Posterior vena cava (tissue), 2 donors: ENCODE measurements around the gene OSBP. TPM values are rescaled to one million over a fixed set of nuclear protein-coding genes. Genes with fewer than 3 reads are reported as not detected.
"Not testable (repeated sequence)": the region's sequence is repeated elsewhere in the genome, so short reads cannot be mapped to it uniquely, and the experiment has no call there.

Source experiments
- DNase-seq: peaks from one replicate; pipeline ENCODE4 v3.0.0-alpha.2; 2020; ENCODE audit warnings: low spot score
- intact Hi-C, 2 donors: fragments of 100-400 bp; cut with DNase I; formaldehyde crosslinking; loops; one replicate each; pipeline versions ENCODE4 v1.14.1 to v1.14.2; 2022 to 2023
- long read RNA-seq, 2 donors: library from polyadenylated mRNA; unstranded; transcript quantifications; one replicate each; pipeline ENCODE4 v2.0.0, GENCODE V29; 2020 to 2021
- total RNA-seq, 2 donors: library from RNA; stranded (reverse); fragmentation: NEBNext Ultra II Directional; extraction: Animal tissue kit (Norgen Biotek cat#: 25700); gene quantifications; one replicate each; pipeline ENCODE4 v1.2.1, GENCODE V29; 2021
- donor health status: DM: yes; HTN: yes; CAD: no.
- donor health status: DM: yes; HTN: yes; CAD: no.

Gene OSBP, protein sequence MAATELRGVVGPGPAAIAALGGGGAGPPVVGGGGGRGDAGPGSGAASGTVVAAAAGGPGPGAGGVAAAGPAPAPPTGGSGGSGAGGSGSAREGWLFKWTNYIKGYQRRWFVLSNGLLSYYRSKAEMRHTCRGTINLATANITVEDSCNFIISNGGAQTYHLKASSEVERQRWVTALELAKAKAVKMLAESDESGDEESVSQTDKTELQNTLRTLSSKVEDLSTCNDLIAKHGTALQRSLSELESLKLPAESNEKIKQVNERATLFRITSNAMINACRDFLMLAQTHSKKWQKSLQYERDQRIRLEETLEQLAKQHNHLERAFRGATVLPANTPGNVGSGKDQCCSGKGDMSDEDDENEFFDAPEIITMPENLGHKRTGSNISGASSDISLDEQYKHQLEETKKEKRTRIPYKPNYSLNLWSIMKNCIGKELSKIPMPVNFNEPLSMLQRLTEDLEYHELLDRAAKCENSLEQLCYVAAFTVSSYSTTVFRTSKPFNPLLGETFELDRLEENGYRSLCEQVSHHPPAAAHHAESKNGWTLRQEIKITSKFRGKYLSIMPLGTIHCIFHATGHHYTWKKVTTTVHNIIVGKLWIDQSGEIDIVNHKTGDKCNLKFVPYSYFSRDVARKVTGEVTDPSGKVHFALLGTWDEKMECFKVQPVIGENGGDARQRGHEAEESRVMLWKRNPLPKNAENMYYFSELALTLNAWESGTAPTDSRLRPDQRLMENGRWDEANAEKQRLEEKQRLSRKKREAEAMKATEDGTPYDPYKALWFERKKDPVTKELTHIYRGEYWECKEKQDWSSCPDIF
- total RNA-seq: 10 to 100 TPM; 29.7 to 35.7 TPM
- long read RNA-seq, donor 1, full-length matches to known transcripts: 11 of 23 reads
- long read RNA-seq, donor 1, partial matches to known transcripts: 11 of 23 reads
- long read RNA-seq, donor 1, other reads (novel, unspliced or antisense): 1 of 23 reads
- long read RNA-seq, donor 2, partial matches to known transcripts: 0 of 5 reads
- long read RNA-seq, donor 2, other reads (novel, unspliced or antisense): 5 of 5 reads

DNA sequence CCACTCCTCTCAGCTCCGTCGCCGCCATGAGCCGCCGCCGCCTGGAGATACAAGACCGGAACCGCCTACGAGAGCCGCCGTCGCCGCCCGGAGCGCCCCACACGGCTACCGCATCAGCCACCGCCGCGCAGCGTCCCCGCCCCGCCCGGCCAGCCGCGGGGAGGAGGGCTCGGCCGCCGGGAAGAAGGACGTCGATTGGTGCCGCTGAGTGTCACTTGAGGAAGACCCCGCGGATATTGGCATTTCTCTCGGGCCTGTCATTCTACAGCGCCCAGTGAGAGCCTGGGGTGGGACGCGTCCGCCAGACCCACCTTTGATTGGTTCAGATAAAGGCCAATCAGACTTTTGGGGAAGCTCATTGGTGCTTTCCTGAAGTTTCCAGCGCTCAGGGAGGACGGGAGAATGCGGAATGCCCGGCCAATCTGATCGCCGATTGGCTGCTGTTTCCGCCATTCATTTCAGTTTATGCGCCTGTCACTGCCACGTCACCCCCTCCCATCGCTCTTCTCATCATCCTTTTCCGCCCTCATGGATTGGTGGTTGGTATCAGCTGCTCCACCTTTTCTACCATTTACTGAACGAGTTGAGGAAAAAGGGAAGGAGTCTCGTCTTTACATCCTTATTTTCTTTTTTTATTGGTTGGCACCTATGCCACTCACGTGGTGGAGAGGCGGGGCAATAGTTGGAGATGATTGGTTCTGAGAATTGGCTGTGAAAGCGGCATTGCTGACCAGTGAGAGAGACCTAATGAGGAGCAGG, at the start of gene OSBP:
TSS of gene OSBP (minus strand) at position 138 of the 759 bp plus-strand sequence. CDS start at position 28, 110 bp downstream.
- peak; percentile 99 for DNase-seq
- intact Hi-C loops: loop anchor here in 1 of 2 donors (10.0 kb wide), 2 partner anchors 49 to 51 kb away; partner anchors contain the start of gene PATL1

DNA sequence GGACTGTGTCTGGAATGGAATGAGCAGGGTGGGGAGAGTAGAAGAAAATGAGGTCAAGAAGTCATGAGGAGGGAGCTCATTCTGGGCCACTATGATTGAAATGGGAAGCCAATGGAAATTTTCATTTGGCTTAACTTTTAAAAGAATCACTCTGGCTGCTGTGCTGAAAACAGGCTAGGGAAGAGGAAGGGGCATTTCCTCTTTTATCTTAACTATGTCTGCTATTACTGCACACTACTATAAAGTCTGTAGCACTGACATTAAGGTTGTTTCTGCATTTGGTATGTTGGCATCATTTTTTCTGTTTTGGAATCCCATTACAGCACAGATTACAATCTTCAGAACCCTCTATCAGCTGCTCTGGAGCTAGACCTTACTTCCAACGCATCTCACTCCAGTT, 45.0 kb upstream of the OSBP start:
- DNase-seq: no peak
- intact Hi-C loops: loop anchor here in 1 of 2 donors (10.0 kb wide), 2 partner anchors 46 to 106 kb away; partner anchors contain the start of gene OSBP

DNA sequence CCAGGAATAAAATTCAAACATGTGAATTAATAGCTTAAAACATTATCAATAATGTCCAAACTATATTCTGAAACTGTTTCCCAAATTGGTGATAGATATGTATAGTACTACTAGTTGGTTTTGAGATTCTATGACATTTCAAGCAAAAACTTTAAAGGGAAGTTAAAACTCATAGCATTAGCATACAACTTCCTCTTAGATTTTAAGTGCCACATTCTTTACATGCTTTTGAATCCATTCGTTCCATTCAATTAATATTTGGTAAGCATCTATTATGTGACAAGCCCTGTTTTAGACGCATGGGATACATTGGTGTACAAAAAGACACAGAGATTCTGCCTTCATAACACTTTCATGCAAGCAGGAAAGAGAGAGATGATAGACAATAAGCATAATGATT, 44.4 kb upstream of the OSBP start:
- intact Hi-C loops: loop anchor here in 1 of 2 donors (10.0 kb wide), 2 partner anchors 45 to 105 kb away; partner anchors contain the start of gene OSBP
- no peak for DNase-seq

DNA sequence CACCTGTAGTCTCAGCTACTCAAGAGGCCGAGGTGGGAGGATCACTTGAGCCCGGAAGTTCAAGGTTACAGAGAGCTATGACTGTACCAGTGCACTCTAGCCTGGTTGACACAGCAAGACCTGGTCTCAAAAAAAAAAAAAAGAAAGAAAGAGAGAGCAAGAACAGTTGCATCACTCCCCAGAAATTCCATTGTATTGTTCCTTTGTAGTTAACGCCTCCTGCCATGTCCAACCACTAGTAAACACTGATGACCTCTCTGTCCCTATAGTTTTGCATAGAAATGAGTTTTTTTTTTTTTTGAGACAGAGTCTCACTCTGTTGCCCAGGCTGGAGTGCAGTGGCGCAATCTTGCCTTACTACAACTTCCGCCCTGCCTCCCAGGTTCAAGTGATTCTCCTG, 42.5 kb upstream of the OSBP start:
- intact Hi-C loops: no loop called here
- DNase-seq: no peak

DNA sequence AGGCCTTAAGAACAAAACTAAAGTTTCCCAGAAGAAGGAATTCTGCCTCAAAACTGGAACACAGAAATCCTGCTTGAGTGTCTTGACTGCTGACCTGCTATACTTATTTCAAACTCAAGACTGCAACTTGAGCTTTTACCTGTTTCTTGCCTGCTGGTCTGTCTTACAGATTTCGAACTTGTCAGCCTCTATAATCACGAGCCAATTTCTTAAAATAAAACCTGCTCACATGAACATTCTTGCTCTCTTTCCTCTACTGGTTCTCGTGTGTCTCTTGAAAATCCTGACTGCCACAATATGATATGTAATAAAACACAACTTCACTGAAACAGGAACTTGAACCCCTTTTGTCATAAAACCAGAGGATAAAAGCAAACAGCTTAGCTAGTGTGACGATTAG, 39.3 kb upstream of the OSBP start:
- DNase-seq: no peak
- intact Hi-C loops: no loop called here

DNA sequence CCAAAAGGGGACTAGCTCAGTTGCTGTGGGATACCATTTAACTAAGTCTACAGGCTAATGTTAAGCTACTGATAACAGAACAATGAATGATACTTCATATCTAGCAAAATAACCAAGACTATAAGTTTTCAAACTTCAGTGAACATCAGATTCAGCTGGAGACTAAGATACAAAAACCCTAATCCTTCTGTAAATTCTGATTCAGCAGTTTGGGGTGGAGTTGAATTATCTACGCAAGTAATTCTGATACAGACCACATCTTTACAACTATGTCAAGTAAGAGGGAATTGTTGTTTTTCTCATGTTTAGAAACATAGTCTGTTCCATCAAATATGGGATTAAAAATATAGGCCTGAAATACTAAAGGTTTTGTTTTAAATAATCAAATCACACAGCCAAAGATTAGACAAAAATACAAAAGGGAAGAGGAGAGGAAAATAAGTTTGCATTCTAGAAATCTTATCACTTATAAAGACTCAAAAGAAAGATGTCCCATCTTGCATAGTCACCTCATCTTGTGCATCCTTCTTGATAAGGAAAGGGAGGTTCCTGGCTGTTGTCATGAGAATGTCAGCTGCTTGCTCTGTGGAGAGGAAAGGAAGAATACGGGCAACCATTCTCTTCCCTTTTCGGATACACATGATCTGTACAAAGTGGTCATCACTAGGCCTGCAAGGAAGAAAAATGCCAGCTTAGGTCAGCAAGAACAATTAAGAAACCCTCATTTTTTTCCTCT, 31.8 kb upstream of the OSBP start:
- no peak for DNase-seq
- intact Hi-C loops: no loop called here

DNA sequence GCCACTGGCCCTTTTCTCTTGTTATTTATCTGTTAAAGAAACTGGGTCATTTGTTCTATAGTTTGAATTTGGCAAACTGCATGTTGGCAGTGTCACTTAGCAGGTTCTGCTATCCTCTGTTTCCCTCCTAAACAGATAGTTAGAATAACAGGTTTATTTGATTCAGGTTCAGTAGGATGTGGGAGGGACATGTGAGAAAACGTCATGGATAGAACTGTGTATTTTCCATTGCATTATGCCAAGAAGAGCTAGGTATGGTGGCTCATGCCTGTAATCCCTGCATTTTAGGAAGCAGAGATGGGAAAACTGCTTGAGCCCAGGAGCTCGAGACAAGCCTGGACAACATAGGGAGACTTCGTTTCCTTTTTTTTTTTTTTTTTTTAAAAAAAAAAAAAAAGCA, 29.0 kb upstream of the OSBP start:
- intact Hi-C loops: no loop called here
- DNase-seq: no peak

DNA sequence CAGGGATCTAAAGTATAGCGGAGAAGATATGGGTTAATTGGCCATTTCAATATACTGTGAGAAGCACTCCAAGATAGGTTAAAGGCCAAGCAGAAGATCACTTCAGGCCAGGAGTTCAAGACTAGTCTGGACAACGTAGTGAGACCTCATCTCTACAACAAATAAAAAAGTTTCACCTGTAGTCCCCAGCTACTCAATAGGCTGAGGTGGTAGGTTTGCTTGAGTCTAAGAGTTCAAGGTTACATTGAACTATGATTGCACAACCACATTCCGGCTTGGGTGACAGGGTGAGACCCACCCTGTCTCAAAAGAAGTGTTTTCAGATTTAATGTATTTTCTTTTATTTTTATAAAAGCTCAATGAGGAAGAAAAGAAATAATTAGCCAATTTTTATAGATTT, 27.8 kb upstream of the OSBP start:
- intact Hi-C loops: no loop called here
- no peak for DNase-seq

DNA sequence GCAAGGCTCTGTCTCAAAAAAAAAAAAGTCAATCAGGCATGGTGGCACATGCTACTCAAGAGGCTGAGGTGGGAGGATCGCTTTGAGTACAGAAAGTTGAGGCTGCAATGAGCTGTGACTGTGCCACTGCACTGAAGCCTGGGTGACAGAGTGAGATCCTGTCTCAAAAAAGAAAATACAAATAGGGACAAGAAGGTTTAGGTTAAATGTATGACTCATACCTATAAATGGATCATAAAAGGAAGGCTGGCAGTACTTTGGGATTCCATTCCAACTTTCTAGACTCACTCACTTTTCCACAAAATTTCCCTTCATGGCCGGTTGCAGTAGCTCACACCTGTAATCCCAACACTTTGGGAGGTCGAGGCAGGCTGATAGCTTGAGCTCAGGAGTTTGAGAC, 25.6 kb upstream of the OSBP start:
- intact Hi-C loops: no loop called here
- DNase-seq: no peak

DNA sequence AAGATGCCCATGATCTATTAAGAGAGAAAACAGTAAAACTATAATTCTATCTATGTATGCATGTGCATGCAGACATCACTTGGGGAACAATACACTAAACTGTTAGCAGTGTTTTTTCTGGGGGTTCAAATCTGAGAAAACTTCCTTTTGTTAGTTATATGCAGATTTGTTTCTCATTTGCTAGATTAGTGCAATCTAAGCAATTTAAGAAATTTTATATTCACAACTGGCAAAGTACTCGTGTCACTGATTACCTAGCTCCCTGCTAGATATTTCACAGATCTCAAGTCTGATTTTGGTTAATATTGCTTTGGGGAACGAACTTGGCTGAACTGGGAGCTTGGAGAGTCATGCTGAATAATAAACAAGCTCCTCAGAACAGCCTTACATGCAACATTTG, 14.9 kb upstream of the OSBP start:
- intact Hi-C loops: no loop called here
- DNase-seq: no peak

DNA sequence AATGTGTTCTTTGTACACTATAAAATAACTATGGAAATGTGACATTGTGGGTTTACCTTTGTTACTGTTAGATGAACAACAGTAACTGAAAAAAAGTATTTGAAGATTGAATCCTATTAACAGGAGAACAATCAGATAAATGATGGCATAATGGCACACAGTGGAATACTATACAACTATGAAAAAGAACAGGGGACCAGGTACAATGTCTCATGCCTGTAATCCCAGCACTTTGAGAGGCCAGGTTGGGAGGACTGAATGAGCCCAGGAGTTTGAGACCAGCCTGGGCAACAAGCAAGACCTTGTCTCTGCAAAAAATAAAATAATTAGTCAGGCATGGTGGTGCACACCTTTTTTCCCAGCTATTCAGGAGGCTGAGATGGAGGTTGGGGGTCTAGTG, 14.4 kb upstream of the OSBP start:
- intact Hi-C loops: no loop called here

DNA sequence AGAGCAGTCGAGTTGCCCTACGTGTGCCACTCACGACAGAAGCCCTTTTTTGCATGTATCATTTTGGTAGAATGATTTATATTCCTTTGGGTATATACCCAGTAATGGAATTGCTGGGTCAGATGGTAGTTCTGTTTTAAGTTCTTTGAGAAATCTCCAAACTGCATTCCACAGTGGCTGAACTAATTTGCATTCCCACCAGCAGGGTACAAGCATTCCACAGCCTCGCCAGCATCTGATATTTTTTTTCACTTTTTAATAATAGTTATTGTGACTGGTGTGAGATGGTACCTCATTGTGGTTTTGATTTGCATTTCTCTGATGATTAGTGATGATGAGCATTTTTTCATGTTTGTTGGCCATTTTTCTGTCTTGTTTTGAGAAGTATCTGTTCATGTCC, 11.4 kb upstream of the OSBP start:
- DNase-seq, intact Hi-C loops: not testable (repeated sequence)

More for the DNA sequence above, 14.4 kb upstream of the OSBP start:
- DNase-seq: no peak

DNA sequence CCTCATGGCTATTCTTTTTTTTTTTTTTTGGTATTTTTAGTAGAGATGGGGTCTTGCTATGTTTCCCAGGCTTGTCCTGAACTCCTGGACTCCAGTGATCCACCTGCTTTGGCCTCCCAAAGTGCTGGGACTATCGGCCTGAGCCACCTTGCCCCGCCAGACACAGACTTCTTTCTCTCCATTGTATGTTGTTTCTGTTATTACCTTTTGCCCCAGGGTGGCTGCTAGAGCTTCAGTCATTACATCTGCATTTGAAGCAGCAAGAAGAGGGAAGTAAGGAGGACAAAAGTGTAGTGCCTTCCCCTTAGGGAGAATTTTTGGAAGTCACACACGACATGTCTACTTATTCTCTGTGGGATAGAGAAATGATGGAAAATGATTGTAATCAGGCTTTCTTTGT, 10.1 kb upstream of the OSBP start:
- intact Hi-C loops: no loop called here

DNA sequence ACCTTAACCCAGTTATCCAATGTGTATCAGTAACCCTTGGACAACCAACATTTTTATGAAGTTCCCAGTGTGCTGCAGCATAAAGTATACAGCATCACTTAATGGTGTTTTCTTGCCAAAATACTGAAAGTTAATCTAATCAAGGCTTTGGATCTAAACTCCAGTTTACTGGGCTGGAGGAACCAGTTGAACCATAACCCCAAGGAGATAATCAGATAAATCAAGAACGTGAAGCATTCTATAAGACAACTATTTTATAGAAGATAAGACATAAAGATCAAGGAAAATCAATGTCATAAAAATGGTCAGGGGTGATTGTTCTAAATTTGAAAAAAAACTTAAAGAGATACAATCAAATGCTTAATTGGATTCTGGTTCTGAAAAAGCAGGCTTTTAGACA, 2.3 kb upstream of the OSBP start:
- no peak for DNase-seq
- intact Hi-C loops: loop anchor here in 1 of 2 donors (10.0 kb wide), 2 partner anchors 47 to 53 kb away; partner anchors contain the start of gene PATL1

More for the DNA sequence above, 10.1 kb upstream of the OSBP start:
- no peak for DNase-seq

DNA sequence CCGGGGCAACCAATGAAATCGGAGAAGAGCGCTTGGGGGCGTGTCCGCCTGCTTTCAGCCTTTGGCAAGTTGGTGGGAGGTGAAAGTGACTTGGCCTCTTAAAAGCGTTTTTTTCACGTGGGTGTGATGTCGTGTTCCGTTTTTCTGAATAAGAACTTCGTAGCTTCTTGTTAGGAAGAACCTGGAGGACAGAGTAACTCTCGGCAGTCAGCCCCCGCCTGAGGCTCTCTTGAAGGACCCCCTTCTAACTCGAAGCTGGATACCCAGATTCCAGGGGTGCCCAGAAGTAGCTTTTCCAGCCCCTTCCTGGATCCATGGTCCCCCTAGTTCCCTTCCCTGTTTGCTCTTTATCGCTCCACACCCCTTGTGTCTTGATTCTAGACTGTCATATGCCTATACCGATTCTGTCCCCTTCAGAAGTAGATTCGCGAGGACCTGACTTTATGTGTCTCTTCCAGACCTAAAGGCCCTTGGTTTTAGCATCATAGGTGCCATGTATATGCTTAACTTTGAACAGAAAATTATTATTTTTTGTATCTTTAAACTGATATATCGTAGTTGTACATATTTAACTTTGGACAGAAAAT, 915 bp upstream of the OSBP start:
- peak; percentile 98 for DNase-seq
- intact Hi-C loops: loop anchor here in 1 of 2 donors (10.0 kb wide), 2 partner anchors 48 to 52 kb away; partner anchors contain the start of gene PATL1

DNA sequence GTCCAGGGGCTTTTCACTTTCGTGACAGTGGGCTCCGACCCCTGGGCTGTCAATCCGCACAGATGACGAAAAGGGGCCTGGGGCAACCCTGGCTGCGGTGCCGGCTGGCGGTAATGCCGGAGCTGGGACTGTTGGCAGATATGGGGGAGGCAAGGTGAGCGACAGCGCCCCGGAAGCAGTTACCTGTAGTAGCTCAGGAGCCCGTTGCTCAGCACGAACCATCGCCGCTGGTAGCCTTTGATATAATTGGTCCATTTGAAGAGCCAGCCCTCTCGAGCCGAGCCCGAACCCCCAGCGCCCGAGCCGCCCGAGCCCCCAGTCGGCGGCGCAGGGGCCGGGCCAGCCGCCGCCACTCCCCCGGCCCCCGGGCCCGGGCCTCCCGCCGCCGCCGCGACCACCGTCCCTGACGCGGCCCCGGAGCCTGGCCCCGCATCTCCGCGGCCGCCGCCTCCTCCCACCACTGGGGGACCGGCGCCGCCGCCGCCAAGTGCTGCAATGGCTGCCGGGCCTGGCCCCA, 396 bp downstream of the OSBP start:
- DNase-seq: peak; percentile 85
- intact Hi-C loops: loop anchor here in 1 of 2 donors (10.0 kb wide), 2 partner anchors 50 kb away; partner anchors contain the start of gene PATL1

DNA sequence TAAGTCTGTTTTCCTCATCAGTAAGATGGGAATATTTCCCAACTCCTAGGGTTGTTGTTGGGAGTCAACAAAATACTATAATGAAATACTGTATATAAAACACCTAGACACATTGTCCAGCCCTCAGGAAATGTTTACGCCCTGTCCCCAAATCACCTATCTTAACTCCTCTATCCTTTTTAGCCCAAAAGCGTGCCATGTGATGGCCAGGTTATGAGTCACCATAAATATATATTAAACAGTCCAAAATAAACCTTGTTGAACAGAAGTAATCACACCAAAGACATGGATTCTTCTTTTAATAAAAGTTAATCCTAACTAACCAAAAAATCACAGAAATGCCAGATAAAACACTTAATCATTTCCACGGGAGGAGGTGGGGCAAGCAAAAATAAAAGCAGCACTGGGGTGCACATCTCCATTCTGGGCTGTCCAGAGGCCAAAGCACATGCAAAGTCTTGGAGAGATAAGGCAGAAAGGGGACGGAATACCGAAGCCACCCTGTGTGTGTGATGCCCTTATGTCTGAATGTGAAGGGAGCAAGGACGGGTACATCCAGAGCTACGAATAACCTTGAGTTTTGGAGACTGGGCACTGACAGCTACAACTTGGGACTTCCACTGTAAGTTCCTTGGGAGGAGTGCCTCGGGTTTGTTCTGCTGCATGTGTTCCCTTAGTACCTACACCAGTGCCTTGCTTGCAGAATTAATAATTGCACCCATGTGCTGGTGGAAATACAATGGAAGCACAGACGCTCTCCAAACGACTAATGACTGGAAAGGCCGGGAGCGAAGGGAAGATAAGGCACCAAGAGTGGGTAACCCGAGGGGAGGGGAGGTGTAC, 1.1 kb downstream of the OSBP start:
- DNase-seq: no peak
- intact Hi-C loops: loop anchor here in 1 of 2 donors (10.0 kb wide), 2 partner anchors 50 kb away; partner anchors contain the start of gene PATL1
